ENCODE data around the gene RSPH6A. TPM values are rescaled to one million over a fixed set of nuclear protein-coding genes. Genes with fewer than 3 reads are reported as not detected.

RSPH6A gene
- total RNA-seq, 1 experiment from 2014 or later, result 0.39 TPM

DNA sequence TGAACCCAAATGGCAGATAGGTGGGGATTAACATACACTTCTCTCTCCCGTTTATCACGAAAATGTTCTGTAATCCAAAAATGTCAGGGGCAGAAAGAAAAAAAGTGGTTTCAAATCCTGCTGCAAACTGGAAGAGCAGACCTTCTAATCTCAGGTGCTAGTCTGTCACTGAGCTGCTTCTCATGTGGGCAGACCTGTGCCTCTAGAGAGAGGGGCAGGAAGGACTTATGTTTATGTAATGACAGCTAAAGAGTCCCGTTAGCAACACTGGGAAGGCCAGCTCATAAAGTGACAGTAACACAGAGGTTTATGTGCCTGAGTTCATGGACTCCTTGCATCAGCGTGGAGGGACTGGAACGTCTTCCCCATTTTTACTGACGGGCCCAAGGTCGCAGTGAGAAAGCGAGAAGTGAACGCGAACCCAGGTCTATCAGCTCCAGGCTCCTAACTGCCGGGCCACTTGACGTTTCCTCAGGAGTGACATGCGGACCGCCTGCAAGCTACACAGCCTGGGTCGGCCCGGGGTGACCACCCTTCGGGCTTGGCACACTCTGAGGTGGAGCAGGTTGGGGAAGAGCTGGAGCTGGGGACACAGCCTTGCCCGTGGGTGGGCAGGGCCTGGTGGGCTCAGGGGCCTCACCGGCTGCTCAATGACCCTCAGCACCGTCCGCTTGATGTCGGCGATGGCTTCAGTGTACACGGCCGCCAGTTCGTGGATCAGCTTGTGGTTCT lies 9.6 kb upstream of the RSPH6A start:
- ChIA-PET POLR2A (no interaction called here), CTCF (interaction anchor here (0.8 to 5.2 kb wide), 2 partner anchors 8 to 25 kb away, joined by 3 to 45 read pairs; partner anchors contain the start of gene RSPH6A)
- Mint-ChIP-seq H3K4me1 (peaks cover 4% of the 10 kb centered on the region), H3K27ac (no peak overlapping the region), H3K9me3 (no peaks in the 10 kb centered on the region), H3K4me3 (no peak overlapping the region), H3K36me3 (peaks cover 67% of the 10 kb centered on the region), H3K27me3 (ENCODE audit: low read depth) (no peaks in the 10 kb centered on the region)
- DNase-seq (ENCODE audit: low spot score) (no peak), ATAC-seq (no peak)
- no peak for TF ChIP-seq ZNF138 (CRISPR knock-in tag; conservative IDR thresholded peaks at IDR 0.05)
- TF ChIP-seq ESRRA (CRISPR knock-in tag; IDR thresholded peaks at IDR 0.05; ENCODE audit: borderline replicate concordance), result no peak
- no peak for TF ChIP-seq KAT7 (CRISPR knock-in tag; IDR thresholded peaks at IDR 0.05; ENCODE audit: borderline replicate concordance)
- no peak for TF ChIP-seq EMX1 (CRISPR knock-in tag; IDR thresholded peaks at IDR 0.05)
- TF ChIP-seq, protein P1, sequence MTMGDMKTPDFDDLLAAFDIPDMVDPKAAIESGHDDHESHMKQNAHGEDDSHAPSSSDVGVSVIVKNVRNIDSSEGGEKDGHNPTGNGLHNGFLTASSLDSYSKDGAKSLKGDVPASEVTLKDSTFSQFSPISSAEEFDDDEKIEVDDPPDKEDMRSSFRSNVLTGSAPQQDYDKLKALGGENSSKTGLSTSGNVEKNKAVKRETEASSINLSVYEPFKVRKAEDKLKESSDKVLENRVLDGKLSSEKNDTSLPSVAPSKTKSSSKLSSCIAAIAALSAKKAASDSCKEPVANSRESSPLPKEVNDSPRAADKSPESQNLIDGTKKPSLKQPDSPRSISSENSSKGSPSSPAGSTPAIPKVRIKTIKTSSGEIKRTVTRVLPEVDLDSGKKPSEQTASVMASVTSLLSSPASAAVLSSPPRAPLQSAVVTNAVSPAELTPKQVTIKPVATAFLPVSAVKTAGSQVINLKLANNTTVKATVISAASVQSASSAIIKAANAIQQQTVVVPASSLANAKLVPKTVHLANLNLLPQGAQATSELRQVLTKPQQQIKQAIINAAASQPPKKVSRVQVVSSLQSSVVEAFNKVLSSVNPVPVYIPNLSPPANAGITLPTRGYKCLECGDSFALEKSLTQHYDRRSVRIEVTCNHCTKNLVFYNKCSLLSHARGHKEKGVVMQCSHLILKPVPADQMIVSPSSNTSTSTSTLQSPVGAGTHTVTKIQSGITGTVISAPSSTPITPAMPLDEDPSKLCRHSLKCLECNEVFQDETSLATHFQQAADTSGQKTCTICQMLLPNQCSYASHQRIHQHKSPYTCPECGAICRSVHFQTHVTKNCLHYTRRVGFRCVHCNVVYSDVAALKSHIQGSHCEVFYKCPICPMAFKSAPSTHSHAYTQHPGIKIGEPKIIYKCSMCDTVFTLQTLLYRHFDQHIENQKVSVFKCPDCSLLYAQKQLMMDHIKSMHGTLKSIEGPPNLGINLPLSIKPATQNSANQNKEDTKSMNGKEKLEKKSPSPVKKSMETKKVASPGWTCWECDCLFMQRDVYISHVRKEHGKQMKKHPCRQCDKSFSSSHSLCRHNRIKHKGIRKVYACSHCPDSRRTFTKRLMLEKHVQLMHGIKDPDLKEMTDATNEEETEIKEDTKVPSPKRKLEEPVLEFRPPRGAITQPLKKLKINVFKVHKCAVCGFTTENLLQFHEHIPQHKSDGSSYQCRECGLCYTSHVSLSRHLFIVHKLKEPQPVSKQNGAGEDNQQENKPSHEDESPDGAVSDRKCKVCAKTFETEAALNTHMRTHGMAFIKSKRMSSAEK (CRISPR knock-in tag; IDR thresholded peaks at IDR 0.05; ENCODE audit: borderline replicate concordance), result no peak
- TF ChIP-seq, protein P2, sequence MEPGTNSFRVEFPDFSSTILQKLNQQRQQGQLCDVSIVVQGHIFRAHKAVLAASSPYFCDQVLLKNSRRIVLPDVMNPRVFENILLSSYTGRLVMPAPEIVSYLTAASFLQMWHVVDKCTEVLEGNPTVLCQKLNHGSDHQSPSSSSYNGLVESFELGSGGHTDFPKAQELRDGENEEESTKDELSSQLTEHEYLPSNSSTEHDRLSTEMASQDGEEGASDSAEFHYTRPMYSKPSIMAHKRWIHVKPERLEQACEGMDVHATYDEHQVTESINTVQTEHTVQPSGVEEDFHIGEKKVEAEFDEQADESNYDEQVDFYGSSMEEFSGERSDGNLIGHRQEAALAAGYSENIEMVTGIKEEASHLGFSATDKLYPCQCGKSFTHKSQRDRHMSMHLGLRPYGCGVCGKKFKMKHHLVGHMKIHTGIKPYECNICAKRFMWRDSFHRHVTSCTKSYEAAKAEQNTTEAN (CRISPR knock-in tag; IDR thresholded peaks at IDR 0.05), result no peak
- no peak for TF ChIP-seq SMAD3 (CRISPR knock-in tag; IDR thresholded peaks at IDR 0.05; ENCODE audit: borderline replicate concordance)
- TF ChIP-seq, protein P3, sequence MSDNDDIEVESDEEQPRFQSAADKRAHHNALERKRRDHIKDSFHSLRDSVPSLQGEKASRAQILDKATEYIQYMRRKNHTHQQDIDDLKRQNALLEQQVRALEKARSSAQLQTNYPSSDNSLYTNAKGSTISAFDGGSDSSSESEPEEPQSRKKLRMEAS (CRISPR knock-in tag; IDR thresholded peaks at IDR 0.05), result no peak
- TF ChIP-seq, protein P4, sequence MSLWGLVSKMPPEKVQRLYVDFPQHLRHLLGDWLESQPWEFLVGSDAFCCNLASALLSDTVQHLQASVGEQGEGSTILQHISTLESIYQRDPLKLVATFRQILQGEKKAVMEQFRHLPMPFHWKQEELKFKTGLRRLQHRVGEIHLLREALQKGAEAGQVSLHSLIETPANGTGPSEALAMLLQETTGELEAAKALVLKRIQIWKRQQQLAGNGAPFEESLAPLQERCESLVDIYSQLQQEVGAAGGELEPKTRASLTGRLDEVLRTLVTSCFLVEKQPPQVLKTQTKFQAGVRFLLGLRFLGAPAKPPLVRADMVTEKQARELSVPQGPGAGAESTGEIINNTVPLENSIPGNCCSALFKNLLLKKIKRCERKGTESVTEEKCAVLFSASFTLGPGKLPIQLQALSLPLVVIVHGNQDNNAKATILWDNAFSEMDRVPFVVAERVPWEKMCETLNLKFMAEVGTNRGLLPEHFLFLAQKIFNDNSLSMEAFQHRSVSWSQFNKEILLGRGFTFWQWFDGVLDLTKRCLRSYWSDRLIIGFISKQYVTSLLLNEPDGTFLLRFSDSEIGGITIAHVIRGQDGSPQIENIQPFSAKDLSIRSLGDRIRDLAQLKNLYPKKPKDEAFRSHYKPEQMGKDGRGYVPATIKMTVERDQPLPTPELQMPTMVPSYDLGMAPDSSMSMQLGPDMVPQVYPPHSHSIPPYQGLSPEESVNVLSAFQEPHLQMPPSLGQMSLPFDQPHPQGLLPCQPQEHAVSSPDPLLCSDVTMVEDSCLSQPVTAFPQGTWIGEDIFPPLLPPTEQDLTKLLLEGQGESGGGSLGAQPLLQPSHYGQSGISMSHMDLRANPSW (CRISPR knock-in tag; conservative IDR thresholded peaks at IDR 0.05; ENCODE audit: low read depth), result no peak
- no peak for TF ChIP-seq CBFB (CRISPR knock-in tag; IDR thresholded peaks at IDR 0.05; ENCODE audit: low read depth)
- TF ChIP-seq, protein P5, sequence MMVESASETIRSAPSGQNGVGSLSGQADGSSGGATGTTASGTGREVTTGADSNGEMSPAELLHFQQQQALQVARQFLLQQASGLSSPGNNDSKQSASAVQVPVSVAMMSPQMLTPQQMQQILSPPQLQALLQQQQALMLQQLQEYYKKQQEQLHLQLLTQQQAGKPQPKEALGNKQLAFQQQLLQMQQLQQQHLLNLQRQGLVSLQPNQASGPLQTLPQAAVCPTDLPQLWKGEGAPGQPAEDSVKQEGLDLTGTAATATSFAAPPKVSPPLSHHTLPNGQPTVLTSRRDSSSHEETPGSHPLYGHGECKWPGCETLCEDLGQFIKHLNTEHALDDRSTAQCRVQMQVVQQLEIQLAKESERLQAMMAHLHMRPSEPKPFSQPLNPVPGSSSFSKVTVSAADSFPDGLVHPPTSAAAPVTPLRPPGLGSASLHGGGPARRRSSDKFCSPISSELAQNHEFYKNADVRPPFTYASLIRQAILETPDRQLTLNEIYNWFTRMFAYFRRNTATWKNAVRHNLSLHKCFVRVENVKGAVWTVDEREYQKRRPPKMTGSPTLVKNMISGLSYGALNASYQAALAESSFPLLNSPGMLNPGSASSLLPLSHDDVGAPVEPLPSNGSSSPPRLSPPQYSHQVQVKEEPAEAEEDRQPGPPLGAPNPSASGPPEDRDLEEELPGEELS (CRISPR knock-in tag; IDR thresholded peaks at IDR 0.05), result no peak
- TF ChIP-seq TP53 (CRISPR knock-in tag; IDR thresholded peaks at IDR 0.05), result no peak
- TF ChIP-seq, protein P6, sequence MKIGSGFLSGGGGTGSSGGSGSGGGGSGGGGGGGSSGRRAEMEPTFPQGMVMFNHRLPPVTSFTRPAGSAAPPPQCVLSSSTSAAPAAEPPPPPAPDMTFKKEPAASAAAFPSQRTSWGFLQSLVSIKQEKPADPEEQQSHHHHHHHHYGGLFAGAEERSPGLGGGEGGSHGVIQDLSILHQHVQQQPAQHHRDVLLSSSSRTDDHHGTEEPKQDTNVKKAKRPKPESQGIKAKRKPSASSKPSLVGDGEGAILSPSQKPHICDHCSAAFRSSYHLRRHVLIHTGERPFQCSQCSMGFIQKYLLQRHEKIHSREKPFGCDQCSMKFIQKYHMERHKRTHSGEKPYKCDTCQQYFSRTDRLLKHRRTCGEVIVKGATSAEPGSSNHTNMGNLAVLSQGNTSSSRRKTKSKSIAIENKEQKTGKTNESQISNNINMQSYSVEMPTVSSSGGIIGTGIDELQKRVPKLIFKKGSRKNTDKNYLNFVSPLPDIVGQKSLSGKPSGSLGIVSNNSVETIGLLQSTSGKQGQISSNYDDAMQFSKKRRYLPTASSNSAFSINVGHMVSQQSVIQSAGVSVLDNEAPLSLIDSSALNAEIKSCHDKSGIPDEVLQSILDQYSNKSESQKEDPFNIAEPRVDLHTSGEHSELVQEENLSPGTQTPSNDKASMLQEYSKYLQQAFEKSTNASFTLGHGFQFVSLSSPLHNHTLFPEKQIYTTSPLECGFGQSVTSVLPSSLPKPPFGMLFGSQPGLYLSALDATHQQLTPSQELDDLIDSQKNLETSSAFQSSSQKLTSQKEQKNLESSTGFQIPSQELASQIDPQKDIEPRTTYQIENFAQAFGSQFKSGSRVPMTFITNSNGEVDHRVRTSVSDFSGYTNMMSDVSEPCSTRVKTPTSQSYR (CRISPR knock-in tag; IDR thresholded peaks at IDR 0.05), result no peak
- TF ChIP-seq IRF2 (CRISPR knock-in tag; IDR thresholded peaks at IDR 0.05; ENCODE audit: borderline replicate concordance, low read depth), result no peak
- TF ChIP-seq SP1 (CRISPR knock-in tag; conservative IDR thresholded peaks at IDR 0.05), result no peak
- TF ChIP-seq ZNF416 (CRISPR knock-in tag; IDR thresholded peaks at IDR 0.05), result no peak
- TF ChIP-seq, protein P7, sequence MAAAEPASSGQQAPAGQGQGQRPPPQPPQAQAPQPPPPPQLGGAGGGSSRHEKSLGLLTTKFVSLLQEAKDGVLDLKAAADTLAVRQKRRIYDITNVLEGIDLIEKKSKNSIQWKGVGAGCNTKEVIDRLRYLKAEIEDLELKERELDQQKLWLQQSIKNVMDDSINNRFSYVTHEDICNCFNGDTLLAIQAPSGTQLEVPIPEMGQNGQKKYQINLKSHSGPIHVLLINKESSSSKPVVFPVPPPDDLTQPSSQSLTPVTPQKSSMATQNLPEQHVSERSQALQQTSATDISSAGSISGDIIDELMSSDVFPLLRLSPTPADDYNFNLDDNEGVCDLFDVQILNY (CRISPR knock-in tag; IDR thresholded peaks at IDR 0.05), result no peak
- TF ChIP-seq ATF1 (CRISPR knock-in tag; IDR thresholded peaks at IDR 0.05), result no peak

Data from WTC11 (cell line).